Kidney tubule cell (primary cell): Measurements from ENCODE around the gene YAP1.

Experiments used
- DNase-seq: peaks from one replicate; pipeline ENCODE4 v3.0.0-alpha.2; 2018; ENCODE audit warnings: low spot score

Gene YAP1

DNA sequence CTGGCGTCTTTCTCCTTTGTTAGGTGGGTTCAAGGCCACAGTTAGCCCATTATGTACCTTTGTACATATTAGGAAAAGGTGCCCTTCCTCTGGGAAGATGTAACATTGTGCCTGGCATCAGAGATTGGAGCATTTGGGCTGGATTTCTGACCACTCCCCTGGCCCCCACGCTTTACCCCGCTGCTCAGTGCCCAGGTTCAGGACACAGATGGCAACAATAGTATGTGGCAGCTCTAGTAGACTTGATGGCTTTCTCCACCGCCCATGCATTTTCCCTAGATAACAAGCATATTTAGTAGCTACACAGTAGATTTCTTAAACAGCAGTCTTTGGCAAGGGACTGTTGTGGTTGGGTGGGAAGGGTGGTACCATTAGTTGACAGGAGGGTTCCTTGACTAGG is 53.1 kb downstream of the YAP1 start:
- DNase-seq: no peak

DNA sequence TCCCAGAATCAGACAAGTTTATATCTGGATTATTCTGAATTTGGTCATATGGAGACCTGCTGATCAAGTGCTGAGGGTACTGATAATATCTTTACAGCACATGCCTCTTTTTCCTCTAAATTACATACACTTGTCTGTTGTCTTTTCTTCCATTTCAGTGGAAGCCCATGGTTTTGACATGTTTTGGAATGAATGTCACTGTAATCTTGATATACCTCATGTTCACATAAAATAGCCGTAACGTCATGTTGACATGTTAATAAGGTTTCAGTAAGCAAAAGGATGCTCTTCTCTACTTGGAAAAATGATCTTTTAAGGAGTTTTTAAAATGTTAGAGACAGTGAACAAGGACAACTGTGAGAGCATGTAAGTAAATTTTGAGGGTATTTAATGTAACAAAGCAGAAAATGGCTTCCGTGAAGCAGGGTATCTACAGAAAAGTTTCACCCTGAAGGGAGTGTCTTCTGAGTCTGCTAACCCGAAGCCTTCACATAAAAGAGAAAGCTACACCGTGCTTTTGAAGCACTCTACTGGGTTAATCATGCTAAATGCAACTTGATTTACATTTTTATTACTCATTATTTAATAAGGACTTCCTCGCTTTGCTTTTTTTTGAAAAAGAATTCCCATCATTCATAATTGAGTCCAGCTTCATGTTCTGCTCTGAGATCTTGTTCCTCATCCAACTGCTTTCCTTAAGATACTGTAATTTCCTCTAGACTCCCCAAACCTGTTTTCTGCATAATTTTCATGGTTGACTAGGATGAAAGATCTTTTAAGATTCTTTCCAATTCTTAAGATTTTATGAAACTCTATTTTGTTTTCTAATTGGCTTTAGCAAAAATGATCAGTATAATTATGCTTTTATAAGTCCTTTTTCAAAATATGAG is 56.2 kb downstream of the YAP1 start:
- DNase-seq: no peak

DNA sequence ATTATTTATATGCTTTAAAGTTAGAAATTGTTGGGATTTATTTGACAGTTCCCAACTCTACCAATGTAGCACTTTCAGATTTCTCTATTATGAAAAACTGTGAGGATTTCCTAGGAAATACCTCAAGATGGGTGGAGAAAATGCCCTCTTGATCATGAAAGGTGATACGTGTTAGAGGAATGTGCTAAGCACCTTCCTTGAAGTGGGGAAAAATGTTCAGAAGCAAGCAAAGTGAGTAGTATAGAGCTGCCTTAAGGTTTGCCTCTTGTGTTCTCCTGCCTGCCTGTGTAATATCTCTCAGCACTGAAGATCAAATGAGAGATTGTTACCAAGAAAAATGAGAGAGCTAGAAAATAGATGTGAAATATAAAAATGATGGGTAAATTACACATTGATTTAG is 58.2 kb downstream of the YAP1 start:
- DNase-seq: peak; percentile 69

DNA sequence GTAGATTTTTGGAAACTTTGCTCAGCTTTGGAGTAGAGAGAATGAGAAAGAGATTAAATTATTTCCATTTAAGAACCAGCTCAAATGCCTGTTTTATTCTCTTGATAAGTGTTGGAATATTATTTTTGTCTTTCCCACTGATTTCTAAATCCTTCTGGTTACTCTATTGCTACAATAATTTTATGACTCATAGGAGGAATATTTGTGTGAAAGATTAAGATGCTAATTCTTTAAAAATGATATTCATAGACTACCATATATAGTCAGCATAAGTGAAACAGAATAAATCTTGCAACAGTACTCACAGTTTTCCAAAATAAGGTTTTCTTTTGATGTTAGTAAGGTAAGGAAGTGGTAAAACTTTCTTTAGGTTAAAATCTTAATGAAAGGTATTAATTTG is 60.9 kb downstream of the YAP1 start:
- peak; percentile 22 for DNase-seq

DNA sequence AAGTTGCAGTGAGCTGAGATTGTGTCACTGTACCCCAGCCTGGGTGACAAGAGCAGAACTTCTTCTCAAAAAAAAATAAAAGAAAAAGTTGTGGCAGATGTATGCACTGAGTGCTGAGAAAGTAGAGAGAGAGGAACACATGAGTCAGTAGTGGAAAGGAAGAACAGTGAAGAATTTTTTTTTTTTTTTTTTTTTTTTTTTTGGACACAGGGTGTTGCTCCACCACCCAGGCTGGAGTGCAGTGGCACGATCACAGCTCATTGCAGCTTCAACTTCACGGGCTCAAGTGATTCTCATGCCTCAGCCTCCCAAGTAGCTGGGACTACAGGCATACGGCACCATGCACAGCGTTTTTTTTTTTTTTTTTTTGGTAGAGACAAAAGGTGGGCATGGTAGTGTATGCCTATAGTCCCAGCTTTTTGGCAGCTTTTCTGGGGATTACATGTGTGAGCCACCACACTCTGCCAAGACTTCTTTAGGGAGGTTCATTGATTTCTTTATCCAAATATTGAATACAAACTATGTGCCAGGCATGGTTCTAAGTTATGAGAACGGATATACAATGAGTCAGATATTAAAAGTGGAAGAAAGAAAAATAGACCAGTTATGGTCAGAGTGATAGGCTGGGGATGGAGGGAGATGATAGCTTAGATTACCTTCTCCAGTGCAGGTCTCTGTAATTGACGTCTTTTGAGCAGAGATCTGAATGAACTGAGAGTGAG is 62.0 kb downstream of the YAP1 start:
- DNase-seq: no peak

DNA sequence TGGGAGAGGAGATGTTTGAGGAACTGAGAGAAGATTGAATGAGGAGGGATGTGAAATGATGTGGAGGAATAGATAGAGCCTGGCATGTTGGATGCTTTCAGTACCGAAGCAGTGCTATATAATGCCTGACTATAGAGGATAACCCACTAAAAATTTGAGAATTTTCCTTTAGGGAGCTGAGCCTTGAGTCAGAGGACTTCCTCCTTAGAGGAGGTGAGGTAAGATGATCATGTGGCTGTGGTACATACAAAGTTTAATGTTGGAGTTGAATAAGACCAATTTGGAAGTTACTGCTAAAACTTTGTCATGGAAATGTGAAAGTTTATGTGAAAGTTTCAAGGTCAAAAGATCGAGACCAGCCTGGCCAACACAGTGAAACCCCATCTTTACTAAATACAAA is 66.9 kb downstream of the YAP1 start:
- peak; percentile 19 for DNase-seq

DNA sequence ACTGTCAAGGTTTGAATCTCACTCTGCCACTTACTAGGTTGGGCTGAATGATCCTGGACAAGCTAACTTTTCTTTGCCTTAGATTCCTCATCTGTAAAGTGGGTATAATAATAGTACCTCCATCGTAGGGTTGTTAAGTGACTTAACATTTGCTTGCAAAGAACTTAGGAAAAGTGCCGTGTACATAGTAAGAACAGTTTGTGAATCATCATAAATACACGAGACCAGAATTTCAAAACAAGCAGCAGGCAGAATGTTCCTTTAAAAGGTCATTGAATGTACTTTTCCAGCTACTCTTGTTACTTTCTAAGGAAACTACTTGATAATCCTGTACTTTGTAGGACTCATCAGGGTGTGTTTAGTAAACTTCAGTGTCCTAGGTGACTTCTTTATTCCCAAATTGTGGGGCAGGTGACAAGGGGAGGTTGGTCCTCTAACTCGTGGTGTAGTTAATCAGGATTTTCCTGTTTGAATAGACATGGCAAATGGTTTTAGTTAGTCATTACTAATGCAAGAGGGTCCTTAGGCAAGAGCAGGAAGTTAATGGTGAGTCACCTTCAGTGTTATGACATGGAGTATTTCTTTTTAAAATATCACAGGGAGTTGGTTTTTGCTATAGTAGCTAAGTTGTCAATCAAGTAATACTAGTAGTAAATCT is 67.9 kb downstream of the YAP1 start:
- peak; percentile 91 for DNase-seq

DNA sequence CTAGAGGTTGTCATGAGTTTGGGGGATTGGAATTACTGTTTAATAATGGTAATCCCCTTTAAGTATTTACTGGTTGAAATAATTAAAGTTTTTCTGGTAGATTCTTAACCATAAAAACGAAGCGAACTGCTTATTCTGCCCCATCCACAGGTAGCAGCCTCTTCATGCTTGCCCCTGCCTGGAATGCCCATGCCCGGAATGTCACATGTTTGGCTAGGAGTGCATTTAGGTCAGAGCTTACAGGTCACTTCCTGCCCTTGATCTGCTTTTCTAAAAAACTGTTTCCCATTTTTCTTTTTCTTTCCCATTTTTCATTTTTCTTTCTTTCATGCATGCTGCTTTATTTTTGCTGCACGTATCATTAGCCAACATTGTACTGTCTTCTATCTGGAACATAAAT is 69.1 kb downstream of the YAP1 start:
- peak; percentile 23 for DNase-seq

DNA sequence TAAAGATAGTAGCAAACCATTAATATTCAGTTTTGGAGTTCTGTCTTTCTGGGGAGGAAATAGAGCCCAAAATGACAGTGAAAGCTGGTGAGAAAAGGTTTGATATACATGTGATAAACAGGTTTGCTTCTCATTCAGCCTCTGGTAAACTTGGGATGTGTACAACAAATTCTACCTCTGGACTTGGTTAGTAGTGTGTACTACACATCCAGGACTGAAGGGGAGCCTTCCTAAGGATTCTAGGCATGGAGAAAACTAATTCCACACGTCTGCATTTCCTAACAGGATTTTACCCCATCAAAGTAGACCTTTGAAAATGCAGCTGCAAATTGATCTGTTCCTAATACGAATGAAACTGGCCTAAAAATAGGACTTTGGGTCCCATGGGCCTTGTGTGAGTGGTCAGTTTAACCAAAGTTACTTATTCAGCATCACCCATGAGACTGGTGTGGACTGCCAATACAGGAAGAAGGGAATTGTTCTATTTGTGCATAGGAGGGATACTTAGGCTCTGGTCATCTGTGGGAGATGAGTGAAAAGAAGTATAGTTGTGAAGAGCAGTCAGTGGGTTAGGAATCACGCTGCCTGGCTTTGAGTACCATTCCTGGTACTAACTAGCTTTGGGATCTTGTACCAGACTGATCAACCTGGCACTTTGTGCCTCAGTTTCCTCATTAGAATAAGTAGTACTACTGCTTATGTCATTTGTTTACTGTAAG is 74.2 kb downstream of the YAP1 start:
- no peak for DNase-seq

DNA sequence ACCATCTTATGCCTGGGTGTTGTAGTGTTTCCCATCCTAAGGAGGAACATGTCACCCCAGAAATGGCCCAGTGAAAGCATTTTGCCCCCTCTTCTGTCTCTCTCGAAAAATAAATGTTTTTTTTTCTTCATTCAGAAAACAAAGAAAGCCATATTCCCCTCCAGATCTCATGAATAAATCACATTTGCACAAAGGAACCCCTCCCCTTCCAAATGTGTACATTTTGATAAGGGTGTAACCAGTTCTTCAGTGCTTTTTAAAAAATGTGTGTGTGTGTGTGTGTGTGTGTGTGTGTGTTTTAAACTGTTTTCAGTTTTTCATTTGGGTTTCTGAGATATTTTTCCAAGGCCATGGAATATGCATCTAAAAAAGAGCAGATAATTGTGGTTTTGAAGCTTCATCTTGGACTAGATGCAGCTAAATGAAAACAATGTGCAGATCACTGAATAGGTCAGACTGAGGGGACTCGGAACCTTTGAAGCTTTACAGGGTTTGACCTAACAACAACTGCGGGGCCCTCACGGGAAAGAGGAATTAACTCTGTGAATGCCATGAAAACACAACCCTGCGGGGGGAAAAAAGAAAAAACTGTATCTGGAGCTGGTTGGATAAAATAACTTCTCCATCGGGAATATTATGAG is 76.4 kb downstream of the YAP1 start:
- no peak for DNase-seq

DNA sequence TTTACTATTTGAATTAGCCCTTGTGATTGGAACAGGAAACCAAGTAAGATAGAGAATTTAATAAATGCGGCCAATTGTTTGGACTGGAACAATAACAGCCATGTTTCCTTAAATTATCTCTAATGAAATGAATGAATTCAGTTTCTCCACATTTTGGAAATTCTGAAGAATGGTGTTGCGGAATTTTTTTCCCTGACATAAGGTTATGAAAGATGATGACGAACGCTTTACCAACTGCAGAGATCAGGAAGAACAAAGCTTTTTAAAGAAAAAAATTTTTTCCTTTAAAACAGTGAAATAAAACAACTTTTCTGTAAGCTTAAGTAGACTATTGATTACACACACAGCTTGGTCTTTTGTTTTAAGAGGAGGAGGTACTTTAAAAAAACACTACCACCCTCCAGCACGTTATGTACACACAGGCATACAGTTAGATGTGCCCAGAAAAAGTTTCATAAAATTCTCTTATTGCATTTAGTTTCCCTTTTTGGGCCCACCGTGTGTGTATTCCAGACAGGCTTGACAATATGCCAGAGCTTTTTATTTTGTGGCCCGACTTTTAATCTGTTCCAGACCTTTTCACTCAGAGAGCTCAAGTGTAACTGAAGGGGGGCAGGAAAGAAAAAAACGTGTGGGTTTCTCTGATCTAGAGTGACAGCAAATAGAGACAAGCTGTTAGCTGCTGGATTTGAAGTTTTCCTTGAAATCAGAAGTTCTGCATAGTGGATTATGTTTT is 77.3 kb downstream of the YAP1 start:
- no peak for DNase-seq

DNA sequence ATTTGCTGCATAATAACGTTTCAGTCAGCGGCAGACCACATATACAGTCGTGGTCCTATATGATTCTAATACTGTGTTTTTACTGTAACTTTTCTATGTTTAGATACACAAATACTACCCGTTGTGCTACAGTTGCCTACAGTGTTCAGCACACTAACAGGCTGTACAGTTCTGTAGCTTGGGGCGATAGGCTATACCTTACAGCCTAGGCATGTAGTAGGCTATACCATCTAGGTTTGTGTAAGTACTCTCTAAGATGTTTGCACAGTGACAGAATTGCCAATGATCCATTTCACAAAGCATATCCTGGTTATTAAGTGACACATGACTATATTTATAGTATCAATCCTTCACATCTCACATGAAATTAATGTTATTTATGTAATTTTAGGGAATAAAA is 78.2 kb downstream of the YAP1 start:
- DNase-seq: no peak

DNA sequence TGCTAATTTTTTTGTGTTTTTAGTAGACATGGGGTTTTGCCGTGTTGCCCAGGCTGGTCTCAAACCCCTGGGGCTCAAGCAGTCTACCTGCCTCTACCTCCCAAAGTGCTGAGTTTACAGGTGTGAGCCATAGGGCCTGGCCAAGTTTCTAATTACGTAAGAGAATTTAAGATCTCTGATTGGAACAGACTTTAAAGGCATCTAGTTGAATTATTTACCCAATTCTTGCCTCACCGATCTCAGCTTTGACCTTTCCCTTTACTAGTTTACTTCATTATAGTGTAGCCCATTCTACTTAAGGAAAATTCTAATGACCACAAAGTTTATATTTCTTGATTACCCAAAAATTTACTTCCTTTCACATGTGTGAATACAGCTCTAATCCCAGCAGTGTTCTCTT is 81.6 kb downstream of the YAP1 start:
- no peak for DNase-seq

DNA sequence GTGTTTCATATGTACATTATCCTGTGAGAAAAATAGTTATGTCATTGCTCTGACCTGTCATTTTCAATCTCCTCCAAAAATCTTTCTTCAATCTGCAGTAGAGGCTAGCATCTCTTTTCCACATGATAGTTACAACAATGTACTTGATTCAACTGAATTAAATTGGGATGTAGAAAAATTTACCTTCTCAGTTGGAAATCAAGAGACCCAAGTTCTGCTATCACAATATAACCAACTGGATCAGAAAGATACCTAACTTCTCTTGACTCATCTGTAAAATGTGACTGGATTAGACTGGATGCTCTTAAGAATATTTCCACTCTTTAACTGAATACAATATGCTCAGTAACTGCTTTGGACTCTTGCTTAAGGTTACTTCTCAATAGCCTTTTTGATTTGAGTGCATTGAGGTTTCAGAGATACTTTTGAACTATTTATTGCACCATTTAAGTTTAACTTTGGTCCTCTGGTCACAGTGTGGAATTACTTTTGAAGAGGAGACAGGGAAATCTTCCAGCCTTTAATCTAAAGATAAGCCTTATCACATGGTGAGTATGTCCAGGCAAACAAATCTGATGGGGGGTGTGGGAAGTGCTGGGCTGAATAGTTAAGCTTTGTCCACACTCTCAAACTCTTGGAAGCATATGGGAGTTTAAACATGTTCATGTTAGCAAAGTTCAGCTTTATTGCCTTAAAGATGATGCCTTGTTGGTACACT is 82.3 kb downstream of the YAP1 start:
- DNase-seq: no peak

DNA sequence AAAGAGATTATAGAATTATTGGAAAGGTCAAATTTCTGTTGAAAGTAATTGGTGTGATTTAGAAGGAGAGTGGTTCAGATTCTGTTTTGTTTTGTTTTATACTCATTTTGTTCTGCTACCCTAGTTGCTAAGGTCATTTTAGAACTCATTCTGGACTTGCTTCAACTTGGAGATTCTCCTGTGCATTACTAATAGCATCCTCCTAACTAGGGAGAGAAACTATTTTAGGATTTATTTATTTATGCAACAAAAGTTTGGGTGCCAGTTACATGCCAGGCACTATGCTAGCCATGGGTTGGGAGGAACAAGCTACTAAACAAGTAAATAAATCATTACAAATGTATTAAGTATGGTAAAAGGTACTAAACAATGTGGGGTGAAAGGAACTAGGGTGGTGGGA is 84.0 kb downstream of the YAP1 start:
- DNase-seq: no peak

DNA sequence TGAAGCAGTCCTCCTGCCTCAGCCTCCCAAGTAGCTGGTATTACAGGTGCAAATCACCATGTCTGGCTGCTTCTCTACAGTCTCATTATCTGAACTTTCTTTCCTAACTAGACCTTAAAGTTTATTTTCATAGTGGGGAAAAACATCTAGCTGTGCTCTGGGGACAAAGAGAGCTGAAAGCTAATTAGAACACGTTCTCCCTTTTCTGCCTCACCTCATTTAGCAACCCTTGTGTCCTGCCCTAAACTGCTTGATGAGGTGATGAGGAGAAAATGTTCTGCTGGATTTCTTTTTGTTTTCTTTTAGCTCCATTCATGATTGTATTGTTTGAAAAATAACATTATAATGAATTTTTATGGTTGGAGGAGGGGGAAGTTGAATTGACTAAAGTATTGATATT is 84.7 kb downstream of the YAP1 start:
- DNase-seq: no peak

DNA sequence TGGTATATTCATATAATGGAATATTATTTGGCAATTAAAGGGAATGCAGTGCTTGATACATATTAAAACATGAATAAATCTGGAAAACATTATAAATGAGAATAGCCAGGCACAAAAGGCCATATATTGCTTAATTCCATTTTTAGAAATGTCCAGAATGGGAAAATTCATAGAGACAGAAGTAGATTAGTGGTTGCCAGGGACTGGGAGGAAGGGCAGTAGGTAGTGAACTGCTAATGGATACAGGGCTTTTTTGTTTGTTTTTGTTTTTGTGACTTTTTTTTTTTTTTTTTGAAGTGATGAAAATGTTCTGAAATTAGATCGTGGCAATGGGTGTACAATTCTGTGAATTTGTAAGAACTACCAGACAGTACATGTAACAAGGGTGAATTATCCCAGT is 86.1 kb downstream of the YAP1 start:
- no peak for DNase-seq

DNA sequence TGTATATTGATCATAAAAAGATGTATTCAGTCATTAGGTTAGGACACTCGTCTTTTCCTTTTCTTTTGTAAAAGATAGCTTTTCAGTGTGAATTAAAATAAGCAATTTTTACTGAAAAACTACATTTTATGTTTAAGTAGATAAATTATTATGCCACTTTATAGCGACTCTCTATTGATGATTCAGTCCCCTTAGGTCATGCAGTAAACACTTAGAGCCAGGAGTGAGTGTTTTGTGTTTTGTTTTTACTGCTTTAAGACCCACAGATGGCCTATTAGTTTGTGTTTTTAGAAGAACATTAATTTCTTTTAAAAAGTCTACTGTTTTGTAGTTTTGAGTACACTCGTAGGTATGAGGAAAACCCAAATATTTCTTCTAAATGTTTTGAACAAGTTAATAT is 86.6 kb downstream of the YAP1 start:
- no peak for DNase-seq

DNA sequence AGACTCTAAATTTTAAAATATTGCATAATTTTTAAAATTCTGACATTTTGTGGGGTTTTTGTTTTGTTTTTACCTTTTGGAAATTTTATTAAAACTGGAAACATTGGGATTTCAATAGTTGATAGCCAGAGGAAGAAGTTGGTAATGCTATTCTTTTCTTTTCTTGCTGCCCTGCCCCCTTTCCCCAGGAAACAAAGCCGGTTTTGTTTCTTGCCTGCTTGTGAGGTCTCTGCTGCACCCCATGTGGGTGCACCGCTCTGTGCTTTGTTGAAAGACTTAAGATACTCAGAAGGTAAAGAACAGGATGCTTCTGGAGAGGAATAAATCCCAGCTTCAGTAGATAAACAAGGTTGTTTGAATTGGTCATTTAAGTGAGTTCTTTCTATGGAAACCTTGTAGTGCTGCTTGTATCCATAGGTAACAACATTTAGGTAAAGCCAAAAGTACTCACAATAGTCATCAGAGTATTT is 87.5 kb downstream of the YAP1 start:
- DNase-seq: no peak

DNA sequence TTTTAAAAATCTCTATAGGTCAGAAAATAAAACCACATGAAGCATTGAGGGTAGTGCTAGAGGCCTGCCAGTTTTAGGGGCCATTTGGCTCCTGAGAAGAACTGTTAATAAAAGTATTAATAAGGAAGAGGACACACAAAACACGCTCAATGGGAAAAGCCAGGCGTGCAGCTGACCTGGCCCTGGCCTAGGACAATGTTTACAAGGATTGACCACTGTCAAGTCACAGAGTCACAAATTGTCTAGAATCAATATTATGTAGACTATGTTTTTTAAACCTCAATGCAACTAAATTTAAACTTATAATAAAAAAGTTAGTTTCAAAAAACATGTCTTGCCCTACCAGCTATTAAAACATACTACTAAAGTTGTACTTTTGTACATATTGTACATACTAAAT is 89.4 kb downstream of the YAP1 start:
- DNase-seq: no peak
